ENCODE results near the gene CCDC74B. TPM values are rescaled to one million over a fixed set of nuclear protein-coding genes. Genes with fewer than 3 reads are reported as not detected.
A peak's percentile ranks its signal among the peaks of the same experiment; 100 is the strongest.
"Not testable (repeated sequence)": the region's sequence is repeated elsewhere in the genome, so short reads cannot be mapped to it uniquely, and the experiment has no call there.

Gene CCDC74B
- total RNA-seq, 3 donors from 2014 or later (not counting 1 experiment from before 2014, with no cell fraction given) = 0.25 to 1.4 (median 0.28) TPM

GRCh38 chr2:130138841-130139251 is 6.1 kb downstream of the CCDC74B start:
- H3K27me3 Mint-ChIP-seq (ENCODE audit: low read depth in 2 of 2); H3K4me1 Mint-ChIP-seq; H3K27ac Mint-ChIP-seq; H3K27ac ChIP-seq (ENCODE audit: low read length); H3K36me3 Mint-ChIP-seq; H3K36me3 ChIP-seq (ENCODE audit: control insufficient read depth, insufficient read depth, low read length); H3K27me3 ChIP-seq (ENCODE audit: control insufficient read depth, insufficient read depth, low read length); H3K4me3 ChIP-seq (ENCODE audit: low read length); H3K9me3 ChIP-seq (ENCODE audit: control insufficient read depth, insufficient read depth, low read length); H3K4me1 ChIP-seq (ENCODE audit: control insufficient read depth, insufficient read depth, low read length); DNase-seq; H3K9me3 Mint-ChIP-seq; intact Hi-C loops (cut with micrococcal nuclease); H3K4me3 Mint-ChIP-seq; ATAC-seq: not testable (repeated sequence)
- WGBS (ENCODE audit: insufficient coverage) = 92% methylated on average over 13 of the region's 15 CpGs

DNA sequence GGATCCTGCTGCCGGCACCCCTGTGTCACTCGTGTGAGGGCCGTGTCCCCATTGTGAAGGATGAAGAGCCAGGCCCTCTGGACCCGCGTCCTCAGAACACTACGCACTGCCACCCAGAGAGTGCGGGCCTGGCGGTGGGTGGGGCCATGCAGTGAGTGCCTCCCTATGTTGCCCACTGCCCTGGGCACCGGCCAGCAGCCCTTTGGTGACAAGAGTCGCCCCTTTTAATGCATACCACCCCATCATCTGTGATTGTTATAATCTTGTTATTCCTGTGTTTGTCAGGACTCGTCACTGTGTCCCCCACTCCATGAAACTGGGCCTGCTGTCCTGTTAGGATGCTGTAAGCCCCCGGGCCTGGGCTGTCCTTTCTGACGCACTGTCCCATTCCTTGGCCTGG is 6.6 kb downstream of the CCDC74B start:
- H3K9me3 Mint-ChIP-seq; ATAC-seq; H3K36me3 ChIP-seq (ENCODE audit: control insufficient read depth, insufficient read depth, low read length); H3K36me3 Mint-ChIP-seq; H3K4me1 Mint-ChIP-seq; H3K4me3 Mint-ChIP-seq; H3K27ac ChIP-seq (ENCODE audit: low read length); H3K4me1 ChIP-seq (ENCODE audit: control insufficient read depth, insufficient read depth, low read length); intact Hi-C loops (cut with micrococcal nuclease); DNase-seq; H3K27me3 ChIP-seq (ENCODE audit: control insufficient read depth, insufficient read depth, low read length); H3K27ac Mint-ChIP-seq; H3K9me3 ChIP-seq (ENCODE audit: control insufficient read depth, insufficient read depth, low read length); H3K27me3 Mint-ChIP-seq (ENCODE audit: low read depth in 2 of 2); H3K4me3 ChIP-seq (ENCODE audit: low read length): not testable (repeated sequence)
- 100% methylated on average over 9 of the region's 13 CpGs for WGBS (ENCODE audit: insufficient coverage)

DNA sequence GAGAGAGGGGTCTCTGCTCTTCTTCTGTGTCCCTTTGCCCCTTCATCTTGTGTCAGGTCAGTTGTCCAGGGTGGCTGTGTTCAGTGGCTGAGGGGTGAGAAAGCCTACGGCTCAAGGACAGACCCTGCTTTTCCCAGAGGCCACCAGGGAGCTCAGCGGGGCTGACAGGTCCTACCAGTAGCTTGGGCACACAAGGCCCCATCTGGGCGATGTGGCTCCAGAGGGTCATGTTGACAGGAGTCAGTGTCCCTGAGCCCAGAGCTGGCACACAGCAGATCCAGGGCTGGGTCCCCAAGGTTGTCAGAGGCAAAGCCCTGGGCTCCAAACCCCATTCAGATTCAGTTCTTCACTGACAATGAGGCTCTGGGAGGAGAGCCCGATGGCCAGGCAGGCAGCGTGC is 7.8 kb downstream of the CCDC74B start:
- H3K9me3 ChIP-seq (ENCODE audit: control insufficient read depth, insufficient read depth, low read length); H3K4me3 ChIP-seq (ENCODE audit: low read length); H3K27me3 ChIP-seq (ENCODE audit: control insufficient read depth, insufficient read depth, low read length); DNase-seq; H3K9me3 Mint-ChIP-seq; H3K36me3 ChIP-seq (ENCODE audit: control insufficient read depth, insufficient read depth, low read length); ATAC-seq; H3K27me3 Mint-ChIP-seq (ENCODE audit: low read depth in 2 of 2); H3K4me3 Mint-ChIP-seq; intact Hi-C loops (cut with micrococcal nuclease); H3K36me3 Mint-ChIP-seq; H3K4me1 ChIP-seq (ENCODE audit: control insufficient read depth, insufficient read depth, low read length); H3K4me1 Mint-ChIP-seq; H3K27ac ChIP-seq (ENCODE audit: low read length); H3K27ac Mint-ChIP-seq: not testable (repeated sequence)
- WGBS (ENCODE audit: insufficient coverage) = 81% methylated on average over 4 of the region's 5 CpGs

- WGBS (ENCODE audit: insufficient coverage) = 90% methylated on average over 7 of the region's 10 CpGs
Measured at GRCh38 chr2:130136546-130136945, 8.4 kb downstream of the CCDC74B start.

GRCh38 chr2:130135692-130136541 is 9.0 kb downstream of the CCDC74B start:
- WGBS (ENCODE audit: insufficient coverage) = 92% methylated on average over 15 of the region's 15 CpGs
- Mint-ChIP-seq H3K9me3 (no peaks in the 10 kb centered on the region), H3K36me3 (no peaks in the 10 kb centered on the region), H3K27me3 (ENCODE audit: low read depth in 2 of 2) (peaks cover 2 to 11% of the 10 kb centered on the region in 2 donors), H3K4me1 (no peaks in the 10 kb centered on the region), H3K4me3 (no peak overlapping the region), H3K27ac (no peak overlapping the region)
- no peak overlapping the region for H3K4me3 ChIP-seq (ENCODE audit: low read length)
- TF ChIP-seq, protein P1, sequence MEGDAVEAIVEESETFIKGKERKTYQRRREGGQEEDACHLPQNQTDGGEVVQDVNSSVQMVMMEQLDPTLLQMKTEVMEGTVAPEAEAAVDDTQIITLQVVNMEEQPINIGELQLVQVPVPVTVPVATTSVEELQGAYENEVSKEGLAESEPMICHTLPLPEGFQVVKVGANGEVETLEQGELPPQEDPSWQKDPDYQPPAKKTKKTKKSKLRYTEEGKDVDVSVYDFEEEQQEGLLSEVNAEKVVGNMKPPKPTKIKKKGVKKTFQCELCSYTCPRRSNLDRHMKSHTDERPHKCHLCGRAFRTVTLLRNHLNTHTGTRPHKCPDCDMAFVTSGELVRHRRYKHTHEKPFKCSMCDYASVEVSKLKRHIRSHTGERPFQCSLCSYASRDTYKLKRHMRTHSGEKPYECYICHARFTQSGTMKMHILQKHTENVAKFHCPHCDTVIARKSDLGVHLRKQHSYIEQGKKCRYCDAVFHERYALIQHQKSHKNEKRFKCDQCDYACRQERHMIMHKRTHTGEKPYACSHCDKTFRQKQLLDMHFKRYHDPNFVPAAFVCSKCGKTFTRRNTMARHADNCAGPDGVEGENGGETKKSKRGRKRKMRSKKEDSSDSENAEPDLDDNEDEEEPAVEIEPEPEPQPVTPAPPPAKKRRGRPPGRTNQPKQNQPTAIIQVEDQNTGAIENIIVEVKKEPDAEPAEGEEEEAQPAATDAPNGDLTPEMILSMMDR (IDR thresholded peaks at IDR 0.05) = no peak
- ATAC-seq (no peak), DNase-seq (no peak)
- H3K9me3 ChIP-seq (ENCODE audit: control insufficient read depth, insufficient read depth, low read length) = no peaks in the 10 kb centered on the region
- H3K27ac ChIP-seq (ENCODE audit: low read length) = no peak overlapping the region
- intact Hi-C loops (cut with micrococcal nuclease) = no loop called here
- H3K36me3 ChIP-seq (ENCODE audit: control insufficient read depth, insufficient read depth, low read length) = no peaks in the 10 kb centered on the region
- H3K27me3 ChIP-seq (ENCODE audit: control insufficient read depth, insufficient read depth, low read length) = no peaks in the 10 kb centered on the region
- H3K4me1 ChIP-seq (ENCODE audit: control insufficient read depth, insufficient read depth, low read length) = no peaks in the 10 kb centered on the region

More at GRCh38 chr2:130136546-130136945, 8.4 kb downstream of the CCDC74B start:
- H3K9me3 Mint-ChIP-seq; H3K27ac ChIP-seq (ENCODE audit: low read length); H3K4me3 ChIP-seq (ENCODE audit: low read length); intact Hi-C loops (cut with micrococcal nuclease); H3K9me3 ChIP-seq (ENCODE audit: control insufficient read depth, insufficient read depth, low read length); ATAC-seq; H3K36me3 Mint-ChIP-seq; H3K36me3 ChIP-seq (ENCODE audit: control insufficient read depth, insufficient read depth, low read length); H3K4me3 Mint-ChIP-seq; DNase-seq; H3K4me1 ChIP-seq (ENCODE audit: control insufficient read depth, insufficient read depth, low read length); H3K27ac Mint-ChIP-seq; H3K27me3 ChIP-seq (ENCODE audit: control insufficient read depth, insufficient read depth, low read length); H3K4me1 Mint-ChIP-seq: not testable (repeated sequence)
- H3K27me3 Mint-ChIP-seq (ENCODE audit: low read depth in 2 of 2) = peaks cover 2 to 11% of the 10 kb centered on the region in 2 donors

- intact Hi-C loops (cut with micrococcal nuclease); H3K4me1 ChIP-seq (ENCODE audit: control insufficient read depth, insufficient read depth, low read length); H3K9me3 ChIP-seq (ENCODE audit: control insufficient read depth, insufficient read depth, low read length); H3K27ac ChIP-seq (ENCODE audit: low read length); H3K4me3 Mint-ChIP-seq; H3K4me1 Mint-ChIP-seq; H3K36me3 Mint-ChIP-seq; H3K27me3 ChIP-seq (ENCODE audit: control insufficient read depth, insufficient read depth, low read length); H3K27ac Mint-ChIP-seq; H3K36me3 ChIP-seq (ENCODE audit: control insufficient read depth, insufficient read depth, low read length); ATAC-seq; H3K4me3 ChIP-seq (ENCODE audit: low read length); DNase-seq; H3K9me3 Mint-ChIP-seq: not testable (repeated sequence)
- H3K27me3 Mint-ChIP-seq (ENCODE audit: low read depth in 2 of 2) = peaks cover 2 to 11% of the 10 kb centered on the region in 2 donors
- WGBS (ENCODE audit: insufficient coverage) = 92% methylated on average over 14 of the region's 29 CpGs
Measured at GRCh38 chr2:130129120-130129829, 15.6 kb downstream of the CCDC74B start, which contains the start of gene POTEF. Gene POTEF, minus strand, starts transcription at chr2:130129222. Its CDS starts 8,707 bp downstream, at chr2:130120515.

GRCh38 chr2:130128464-130128863 is 16.4 kb downstream of the CCDC74B start:
- intact Hi-C loops (cut with micrococcal nuclease) = not testable (repeated sequence)
- ATAC-seq = peak in 1 of 3 donors; percentile 7
- 80% methylated on average over 11 of the region's 14 CpGs for WGBS (ENCODE audit: insufficient coverage)

More at GRCh38 chr2:130128464-130128863, 16.4 kb downstream of the CCDC74B start:
- H3K27ac ChIP-seq (ENCODE audit: low read length); DNase-seq; H3K27me3 ChIP-seq (ENCODE audit: control insufficient read depth, insufficient read depth, low read length); H3K4me1 Mint-ChIP-seq; H3K36me3 Mint-ChIP-seq; H3K4me1 ChIP-seq (ENCODE audit: control insufficient read depth, insufficient read depth, low read length); H3K9me3 Mint-ChIP-seq; H3K9me3 ChIP-seq (ENCODE audit: control insufficient read depth, insufficient read depth, low read length); H3K27ac Mint-ChIP-seq; H3K4me3 Mint-ChIP-seq; H3K4me3 ChIP-seq (ENCODE audit: low read length); H3K36me3 ChIP-seq (ENCODE audit: control insufficient read depth, insufficient read depth, low read length): not testable (repeated sequence)
- H3K27me3 Mint-ChIP-seq (ENCODE audit: low read depth in 2 of 2) = peaks cover 2 to 11% of the 10 kb centered on the region in 2 donors
